NCI-H2107 treated with DMSO at 0.1 percent for 48 hours (cell line): ENCODE measurements around the gene TTC39C.

ENCODE experiments used
- DNase-seq: peaks from one replicate; lab custom pipeline; 2025; ENCODE audit not compliant: unreplicated experiment; lab: John Stamatoyannopoulos, UW

Gene TTC39C

DNA sequence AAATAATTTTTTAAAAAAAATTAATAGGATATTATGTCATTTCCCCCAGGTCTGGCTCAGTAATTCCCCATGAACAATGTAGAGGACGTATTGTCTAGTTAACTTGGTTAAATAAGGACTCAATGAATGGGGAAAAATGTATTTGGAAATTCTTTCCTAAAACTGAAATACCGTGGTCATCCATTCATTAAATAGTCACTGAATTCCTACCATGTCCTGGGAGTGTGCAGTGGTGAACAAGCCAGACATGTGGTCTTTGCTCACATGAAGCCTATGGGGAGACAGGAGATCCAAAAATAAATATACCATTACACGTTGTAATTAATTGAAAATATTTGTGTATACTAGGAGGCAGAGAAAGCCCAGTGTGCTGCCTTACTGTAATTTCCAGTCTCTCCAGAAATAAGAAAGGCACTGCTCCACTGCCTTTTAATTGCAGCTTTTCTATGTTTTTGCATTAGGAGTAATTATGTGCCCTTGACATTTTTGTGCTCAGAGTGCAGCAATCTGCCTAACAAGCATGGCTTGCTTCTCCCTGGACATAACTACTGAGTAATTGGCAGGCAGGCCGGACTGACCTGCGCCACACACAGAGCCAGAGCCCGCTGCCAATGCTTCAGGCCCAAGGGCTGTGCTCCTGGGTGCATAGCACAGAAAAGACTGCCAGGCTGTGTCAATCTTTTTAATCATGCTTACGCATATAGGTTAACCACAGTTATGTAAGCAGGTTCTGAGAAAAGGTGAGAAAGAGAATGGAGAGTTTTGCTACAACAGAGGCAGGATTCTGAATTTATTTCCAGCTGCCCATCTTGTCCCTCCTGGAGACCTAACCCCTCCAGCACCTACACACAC, 22.2 kb upstream of the TTC39C start:
- DNase-seq, result peak; percentile 21

DNA sequence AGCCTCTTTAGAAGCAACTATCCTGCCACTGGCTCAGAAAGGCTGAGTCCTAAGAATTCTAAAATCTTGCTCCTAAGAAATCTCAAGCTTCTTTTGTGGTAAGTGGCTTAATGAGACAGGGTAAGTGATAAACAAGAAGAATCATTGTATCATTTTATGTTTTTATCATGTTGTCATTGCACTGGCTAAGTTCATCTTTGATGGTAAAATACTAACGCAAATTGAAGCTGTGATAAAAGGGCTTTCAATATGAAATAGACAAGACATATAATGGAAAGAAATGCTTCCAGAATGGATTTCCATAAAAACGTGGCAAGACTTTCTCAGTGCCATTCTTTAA, 21.6 kb upstream of the TTC39C start:
- DNase-seq, result no peak

DNA sequence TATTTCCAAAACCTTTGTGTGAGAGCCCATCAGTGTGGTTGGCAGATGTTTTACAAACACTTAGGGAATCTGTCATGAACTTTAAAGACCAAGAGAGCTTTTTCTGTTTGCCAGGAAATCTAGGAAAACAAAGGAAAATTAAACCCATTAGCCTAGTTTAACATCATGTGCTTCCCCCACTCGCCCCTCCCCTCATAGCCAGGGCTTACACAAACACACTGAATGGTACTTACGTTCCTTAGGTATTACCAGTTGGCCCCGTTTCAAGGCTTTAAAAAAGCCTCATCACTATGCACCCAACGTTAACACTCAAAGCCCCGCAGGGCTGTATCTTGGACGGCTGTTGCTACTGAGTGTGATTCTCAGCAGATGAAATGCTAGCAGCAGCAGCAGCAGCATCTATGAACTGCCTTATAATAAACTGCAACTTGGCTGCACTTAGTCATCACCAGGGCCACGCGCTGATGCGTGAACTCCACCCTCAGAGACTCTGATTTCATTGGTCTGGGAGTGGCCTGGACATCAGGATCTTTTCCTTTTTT, 20.1 kb upstream of the TTC39C start:
- peak; percentile 77 for DNase-seq

DNA sequence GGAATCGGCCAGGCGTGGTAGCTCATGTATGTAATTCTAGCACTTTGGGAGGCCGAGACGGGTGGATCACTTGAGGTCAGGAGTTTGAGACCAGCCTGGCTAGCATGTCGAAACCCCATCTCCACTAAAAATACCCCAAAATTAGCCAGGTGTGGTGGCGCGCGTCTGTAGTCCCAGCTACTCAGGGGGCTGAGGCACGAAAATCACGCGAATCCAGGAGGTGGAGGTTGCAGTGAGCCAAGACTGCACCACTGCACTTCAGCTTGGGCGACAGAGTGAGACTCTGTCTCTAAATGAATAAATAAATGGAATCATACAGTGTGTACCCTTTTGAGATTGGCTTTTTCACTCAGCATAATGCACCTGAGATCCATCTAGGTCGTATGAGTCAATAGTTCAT, 19.4 kb upstream of the TTC39C start:
- no peak for DNase-seq

DNA sequence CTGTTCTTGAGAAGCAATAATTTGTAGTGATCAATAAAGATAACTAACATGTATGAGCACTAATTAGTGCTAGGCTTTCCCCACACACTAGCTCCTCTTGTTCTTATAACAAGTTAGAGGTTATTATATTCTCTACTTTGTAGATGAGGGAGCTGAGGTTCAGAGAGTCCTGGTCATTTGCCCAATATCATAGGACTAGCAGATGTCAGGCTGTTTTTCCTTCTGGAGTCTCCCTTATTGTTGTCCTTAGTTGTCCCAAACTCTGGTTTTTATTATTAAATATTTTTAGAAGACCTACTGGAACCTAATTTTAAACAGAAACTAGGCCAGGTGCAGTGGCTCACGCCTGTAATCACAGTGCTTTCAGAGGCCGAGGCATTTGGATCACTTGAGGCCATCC, 16.5 kb upstream of the TTC39C start:
- DNase-seq, result no peak

DNA sequence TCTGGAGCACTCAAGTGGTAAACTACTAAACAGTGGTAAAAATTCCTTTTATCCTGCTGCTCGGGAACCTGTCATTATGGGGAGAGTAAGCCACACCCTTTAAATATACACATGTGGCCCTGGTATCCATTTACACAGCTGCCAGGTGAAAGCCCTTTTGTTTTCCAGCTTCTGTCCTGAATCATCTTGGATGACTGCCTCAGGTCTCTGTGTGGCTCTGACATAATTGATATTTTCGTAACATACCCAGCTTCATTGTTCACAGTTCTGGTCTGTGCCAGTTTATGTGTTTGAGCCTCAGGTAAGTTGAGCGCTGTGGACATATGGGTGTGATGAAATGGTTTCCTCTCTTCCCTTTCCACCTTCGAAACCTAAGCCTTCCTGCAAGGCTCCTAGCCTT, 15.7 kb upstream of the TTC39C start:
- DNase-seq, result peak; percentile 92

DNA sequence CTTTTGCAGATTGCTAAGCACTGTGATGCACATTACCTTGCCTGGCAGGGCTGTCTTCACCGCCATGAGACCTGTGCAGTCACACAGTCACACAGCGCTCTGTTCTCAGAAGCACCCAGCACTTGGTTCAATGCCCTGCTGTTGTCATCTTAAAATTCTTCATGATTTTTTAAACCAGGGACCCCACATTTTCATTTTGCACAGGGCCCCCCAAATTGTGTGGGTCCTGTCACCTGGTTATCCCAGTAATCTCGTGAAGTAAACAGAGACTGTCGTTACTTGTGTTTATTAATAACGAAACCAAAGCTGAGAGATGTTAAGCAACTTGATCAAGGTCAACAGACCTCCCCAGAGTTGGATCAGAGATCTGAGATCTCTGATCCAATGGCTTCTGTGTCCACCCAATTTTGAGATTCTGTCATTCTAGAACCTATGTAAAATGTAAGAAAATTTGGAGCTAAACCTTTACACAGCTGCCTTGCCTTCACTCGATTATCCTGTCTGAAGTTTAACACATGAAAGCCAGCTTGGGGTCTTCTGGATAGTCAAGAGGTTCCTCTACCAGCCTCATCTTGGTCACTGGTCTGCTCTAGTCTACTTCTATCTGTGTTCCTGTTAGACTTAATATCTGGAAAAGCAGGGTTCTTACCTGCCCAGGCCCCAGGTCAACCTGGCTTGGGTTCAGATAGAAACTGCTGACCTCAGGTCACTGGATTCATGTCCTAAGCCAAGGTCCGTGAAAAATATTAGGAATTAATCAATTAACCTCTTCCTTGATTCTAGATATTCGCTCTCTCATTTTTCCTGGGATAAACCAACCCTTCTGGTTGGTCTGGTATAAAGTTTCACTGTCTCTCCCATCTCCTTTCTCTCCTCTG, 13.7 kb upstream of the TTC39C start:
- DNase-seq, result no peak

DNA sequence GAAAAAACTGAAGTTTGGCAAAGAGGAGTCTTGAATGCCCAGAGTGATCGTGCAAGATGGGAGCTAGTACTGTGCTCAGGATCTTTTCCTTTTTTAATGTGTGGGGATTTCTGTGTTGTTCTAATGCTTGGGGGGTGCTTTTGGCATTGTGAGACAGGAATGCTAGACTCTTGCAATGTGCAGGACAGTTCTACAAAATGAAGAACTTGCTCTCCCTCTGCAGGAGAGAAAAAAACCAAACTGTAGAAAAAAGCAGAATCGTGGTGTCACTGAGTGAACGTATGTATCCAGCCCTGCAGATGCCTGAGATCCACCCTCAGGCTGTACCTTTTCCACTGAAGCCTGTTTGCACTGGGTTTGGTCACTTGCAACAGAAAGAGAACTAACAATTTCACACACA, 12.1 kb upstream of the TTC39C start:
- DNase-seq, result no peak

DNA sequence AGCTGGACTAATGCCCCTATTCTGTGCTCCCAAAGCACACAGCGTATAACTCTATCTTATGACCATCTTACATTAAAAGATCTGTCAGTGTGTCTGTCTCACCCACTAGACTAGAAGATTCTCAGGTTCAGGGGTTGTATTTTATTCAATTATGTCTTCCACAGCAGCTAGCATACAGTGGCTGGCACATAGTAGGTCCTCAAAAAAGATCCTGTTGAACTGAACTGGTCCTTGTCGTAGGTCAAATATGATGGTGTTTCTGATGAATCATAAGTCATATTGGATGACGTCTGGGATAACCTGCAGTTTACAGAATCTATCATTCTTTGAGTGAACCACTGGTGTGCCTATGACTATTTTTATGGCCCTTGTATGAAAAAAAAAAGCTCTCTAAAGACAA, 11.3 kb upstream of the TTC39C start:
- DNase-seq, result no peak

DNA sequence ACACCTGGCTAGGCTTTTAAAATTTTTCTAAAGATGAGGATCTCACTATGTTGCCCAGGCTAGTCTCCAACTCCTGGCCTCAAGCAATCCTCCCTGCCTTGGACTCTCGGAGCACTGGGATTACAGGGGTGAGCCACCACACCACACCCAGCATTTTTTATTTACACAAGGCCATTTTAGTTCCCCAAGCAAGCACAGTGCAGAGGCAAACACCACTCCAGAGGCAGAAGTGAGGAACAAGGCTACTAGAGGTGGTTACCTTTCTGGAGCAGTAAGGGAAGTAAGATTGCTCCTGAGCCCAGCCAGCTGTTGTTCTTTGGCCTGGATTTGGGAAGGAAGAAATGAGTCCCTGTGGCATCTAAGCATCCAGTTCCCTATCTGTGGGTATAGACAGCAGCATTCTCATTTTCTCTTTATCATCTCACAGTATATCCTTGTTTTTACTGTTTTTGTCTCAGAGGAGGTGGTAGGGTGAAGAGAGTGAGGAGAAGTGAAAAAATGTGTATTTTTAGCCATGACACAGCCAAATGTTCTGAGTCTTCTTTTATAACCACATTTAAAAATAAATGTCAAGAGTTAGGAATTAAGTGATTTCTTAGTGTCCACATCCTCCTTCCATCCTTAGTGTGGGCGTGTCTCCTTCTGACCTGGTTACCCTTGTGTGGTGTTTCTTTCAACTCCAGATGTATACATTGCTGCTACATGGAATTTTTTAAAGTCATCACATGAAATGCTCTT, 10.5 kb upstream of the TTC39C start:
- no peak for DNase-seq

DNA sequence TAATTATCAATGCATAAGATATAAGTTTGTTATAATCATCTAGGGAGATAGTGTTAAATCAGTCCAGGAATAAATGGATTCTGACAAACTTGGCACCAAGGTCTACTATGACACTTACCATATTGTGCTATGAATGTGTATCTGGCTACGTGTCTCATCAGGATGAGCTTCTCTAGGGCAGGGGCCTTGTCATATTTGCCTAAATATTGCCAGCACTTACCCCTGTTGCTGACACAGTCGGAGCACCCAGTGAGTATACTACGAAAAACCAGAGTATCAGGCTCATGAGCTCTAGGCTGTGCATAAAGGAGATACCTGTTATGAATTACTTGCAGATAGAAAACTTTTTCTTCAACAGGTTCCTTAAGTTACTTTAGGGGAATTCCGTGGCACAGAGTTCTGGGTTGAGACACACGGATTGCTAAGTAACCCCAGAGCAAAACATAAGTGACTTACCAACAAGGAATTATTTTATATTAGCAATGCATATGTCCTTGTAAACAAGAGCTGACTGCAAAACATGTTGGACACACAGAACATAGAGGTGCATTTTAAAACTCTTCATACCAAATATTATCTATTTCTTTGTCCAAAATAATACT, 7.7 kb upstream of the TTC39C start:
- no peak for DNase-seq

DNA sequence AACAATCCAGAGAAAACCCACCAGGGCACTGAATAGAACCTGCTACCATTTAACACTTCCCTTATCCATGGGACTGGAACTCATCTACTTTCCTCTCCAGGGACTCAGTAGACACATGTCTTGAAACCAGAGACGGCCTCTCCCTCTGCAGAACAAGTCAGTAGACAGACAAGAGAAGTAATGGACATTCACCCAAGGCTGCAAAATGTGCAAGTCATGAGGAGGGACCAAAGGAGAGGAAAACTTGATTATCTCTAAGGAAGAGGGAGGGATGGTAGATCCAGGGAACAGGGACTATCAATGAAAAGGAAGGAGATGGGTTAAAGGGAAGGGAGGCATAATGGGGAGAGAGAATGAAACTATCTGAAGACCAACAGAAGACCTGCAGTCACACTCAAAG, 5.3 kb upstream of the TTC39C start:
- peak; percentile 42 for DNase-seq

DNA sequence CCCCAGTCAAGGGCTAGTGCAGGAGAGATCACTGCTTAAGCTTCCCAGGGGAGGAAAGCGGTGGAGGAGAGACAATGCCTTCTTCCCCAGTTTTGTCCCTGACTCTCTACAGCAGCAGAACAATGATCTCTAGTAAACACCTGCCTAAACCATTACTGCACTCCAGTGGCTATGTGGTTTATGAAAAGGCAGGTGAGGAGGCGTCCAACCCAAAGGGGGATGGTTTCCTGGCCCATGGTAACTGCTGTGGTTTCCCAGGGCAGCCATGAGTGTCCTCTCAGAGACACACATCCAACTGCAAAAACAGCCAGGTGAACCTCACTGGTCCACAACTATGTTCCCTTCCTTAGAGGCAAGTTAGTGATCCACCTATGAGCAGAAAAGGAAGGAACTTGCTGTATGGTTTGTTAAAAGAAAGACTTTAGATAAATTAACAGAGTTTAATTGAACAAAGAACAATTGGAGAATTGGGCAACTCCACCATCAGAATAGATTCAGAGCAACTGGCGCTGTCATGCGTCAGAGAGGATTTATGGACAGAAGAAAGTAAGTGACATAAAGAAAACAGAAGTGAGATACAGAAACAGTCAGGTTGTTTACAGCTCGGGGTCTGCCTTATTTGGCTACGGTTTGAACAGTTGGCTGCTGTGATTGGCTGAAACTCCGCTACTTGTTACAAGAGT, 4.8 kb upstream of the TTC39C start:
- DNase-seq, result peak; percentile 86

DNA sequence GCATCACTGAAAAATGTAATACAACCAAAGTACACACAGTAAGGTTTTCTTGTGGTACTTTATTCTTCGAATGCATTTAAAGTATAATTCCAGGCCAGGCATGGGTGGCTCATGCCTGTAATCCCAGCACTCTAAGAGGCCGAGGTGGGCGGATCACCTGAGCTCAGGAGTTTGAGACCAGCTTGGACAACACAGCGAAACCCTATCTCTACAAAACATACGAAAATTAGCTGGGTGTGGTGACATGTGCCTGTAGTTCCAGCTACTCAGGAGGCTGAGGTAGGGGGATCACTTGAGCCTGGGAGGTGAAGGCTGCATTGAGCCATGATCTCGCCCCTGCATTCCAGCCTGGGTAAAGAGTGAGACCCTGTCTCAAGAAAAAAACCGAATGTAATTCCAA, 3.9 kb upstream of the TTC39C start:
- DNase-seq, result no peak

DNA sequence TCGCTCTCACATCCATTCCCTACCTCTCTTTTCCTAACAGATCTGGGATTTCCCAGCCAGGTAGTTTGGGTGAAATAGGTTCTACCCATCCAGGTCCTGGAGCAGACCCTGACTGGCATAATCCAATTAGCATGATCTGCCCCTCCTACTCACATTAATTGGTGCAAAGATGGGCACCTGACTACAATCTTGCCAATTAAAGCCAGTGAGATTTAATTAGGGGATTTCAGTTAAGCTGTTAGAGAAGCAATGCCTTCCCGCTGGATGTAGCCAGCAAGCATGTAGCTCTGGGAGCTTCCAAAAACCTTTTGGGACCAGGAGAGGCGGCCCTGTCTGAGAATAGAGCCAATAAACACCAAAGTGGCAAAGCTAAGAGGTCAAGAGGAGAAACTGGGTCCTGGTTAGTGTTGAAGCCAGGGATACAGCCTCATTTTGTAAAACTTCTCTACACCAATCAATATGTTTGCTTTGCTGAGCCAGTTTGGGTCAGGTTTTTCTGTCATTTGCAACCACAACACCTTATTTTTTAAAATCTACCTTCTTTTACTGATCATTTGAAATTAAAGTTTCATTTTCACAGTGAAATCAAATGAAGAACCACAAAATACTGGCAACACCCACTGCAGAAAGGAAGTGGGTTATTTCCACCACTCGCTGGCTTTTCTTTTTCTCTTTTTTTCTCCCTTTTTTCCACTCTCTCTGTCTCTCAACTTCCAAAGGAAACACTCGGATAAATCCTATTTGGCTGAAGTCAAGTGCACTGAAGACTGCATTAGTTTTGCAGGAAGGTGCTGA, 3.2 kb upstream of the TTC39C start:
- DNase-seq, result no peak

DNA sequence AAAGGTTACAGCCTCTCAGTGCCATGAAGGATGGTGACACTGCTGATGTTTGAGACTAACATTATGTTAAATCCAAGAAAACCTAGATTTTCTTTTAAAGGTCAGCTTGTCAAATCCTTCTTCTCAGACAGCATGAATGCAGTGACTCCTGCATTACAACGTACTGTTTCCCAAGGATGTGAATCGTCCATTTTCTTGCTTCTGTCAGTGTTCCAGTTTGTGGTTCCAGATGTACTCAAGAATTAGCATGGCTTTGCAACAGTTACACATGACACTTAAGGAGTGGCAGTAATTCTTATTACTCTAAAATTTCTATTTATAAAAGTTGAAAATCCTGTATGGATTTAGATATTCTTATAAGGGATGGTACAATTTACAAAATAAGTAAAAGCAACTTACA, 1.5 kb upstream of the TTC39C start:
- no peak for DNase-seq

DNA sequence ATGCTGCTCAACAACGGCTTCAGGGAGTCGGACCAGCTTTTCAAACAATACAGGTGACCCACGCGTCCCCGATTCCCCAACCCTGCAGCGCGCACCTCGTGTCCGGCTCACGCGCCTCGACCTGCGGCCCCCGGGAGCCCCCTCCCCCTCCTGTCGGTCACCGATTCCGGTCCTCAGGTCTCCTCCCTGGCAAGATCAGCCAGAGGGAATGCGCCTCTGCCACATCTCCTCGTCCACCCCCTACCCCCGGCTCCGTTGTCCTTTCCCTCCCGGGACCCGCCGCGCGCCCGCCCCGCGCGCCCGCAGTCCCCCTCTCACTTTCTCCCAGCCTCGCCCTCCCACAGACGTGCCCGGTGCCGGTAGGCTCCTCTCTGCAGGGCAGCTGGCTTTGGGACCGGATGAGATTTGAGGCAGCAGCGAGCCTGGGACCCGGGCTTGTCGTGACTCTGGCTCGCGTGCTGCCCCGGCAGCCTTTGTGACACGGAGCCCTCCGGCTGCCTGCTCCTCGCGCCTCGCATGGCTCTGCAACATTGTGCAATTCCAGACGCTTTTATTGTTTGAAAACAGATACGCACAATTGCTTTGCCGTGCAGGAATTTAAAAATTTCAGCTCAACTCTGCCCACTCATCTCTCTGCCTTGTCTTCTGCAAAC, 558 bp downstream of the TTC39C start:
- DNase-seq, result no peak

DNA sequence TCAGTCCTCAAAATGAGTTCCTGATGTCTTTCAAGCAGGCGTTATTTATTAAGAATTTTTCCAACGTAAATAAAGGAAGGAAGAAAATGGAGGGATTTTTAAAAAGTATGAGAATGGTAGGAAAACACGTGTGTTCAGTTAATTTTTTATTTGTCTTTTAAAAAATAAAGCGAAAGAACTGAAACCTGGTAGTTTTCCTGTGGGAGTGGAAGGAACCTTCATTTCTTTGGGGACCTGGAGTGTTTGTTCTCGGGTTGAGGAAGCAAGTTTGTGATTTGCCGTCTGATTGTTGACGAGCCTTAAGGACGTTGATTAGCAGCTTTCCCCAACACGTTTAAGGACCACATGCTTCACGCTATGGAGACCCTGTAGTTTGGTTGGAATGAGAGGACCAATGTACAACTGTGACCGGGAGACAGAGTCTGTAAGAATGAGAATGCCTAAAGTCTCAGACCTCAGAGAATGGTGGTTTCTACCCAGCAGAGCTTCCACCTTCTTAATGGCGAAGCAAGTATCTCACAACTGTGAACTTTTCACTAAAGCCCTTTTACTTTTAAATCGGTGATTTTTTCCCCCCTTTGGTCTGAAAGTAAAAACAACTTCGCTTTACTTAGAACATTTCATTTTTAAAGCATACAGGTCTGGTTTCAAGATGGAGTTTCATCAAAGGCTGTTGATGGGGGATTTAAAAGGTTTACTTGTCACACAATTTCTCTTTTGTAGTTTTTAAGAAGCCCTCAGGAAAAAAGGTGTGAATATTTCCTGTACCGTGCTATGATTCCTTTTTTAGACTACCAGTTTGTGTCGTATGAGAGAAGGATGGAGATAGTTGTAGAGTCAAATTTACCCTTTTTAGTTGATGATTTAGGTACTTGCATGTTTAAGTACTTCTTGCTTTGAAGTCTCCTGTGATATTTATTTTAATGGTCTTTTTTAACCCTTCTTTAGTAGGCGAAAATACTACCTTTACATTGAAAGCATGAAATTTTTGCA, 1.4 kb downstream of the TTC39C start:
- DNase-seq, result no peak
